HCT116 (cell line): ENCODE results near the gene TENM4. TPM values are rescaled to one million over a fixed set of nuclear protein-coding genes. Genes with fewer than 3 reads are reported as not detected.

Experiments
- ATAC-seq: fragments of 200-7000 bp; cut with Tn5 transposase; 2 replicates; pipeline ENCODE4 v1.9.1; 2020; ENCODE audit warnings: mild to moderate bottlenecking, moderate library complexity
- BruUV-seq: library from RNA; stranded (reverse); fragments of 400-500 nt; replicated peaks from 2 replicates; lab custom pipeline; 2021; lab: Mats Ljungman, UMichigan
- CTCF ChIA-PET: fragments of 300-600 bp; sonication (Branson Sonifier 250); formaldehyde crosslinking; loops from one replicate; lab custom pipeline; 2021; ENCODE audit warnings: antibody characterized with exemption; lab: Charles Lee
- POLR2A ChIA-PET: fragments of 300-600, 350-600 bp; sonication (Branson Sonifier 250); formaldehyde crosslinking; loops from one replicate; lab custom pipeline; 2021; ENCODE audit warnings: antibody characterized with exemption; lab: Charles Lee
- RAD21 ChIA-PET, 2 experiments: fragments of 300-600 bp; sonication (Branson Sonifier 250); formaldehyde crosslinking; loops; one replicate each; lab custom pipeline; 2023; ENCODE audit warnings: low total read pairs in 2 of 2; ENCODE audit not compliant: uncharacterized antibody in 2 of 2, unreplicated experiment in 2 of 2, low non-redundant PET in 1 of 2; lab: Charles Lee
- DNase-seq: peaks from one replicate; pipeline ENCODE4 v3.0.0-alpha.2; 2010; ENCODE audit warnings: low read depth, low spot score
- H2AFZ ChIP-seq: fragments of 200-600 bp; shearing (Covaris generic), sonication (generic); 2 replicates; pipeline ENCODE4 v1.6.1; 2017; ENCODE audit warnings: low read depth, mixed run types, mixed read lengths, antibody characterized with exemption, low read length; ENCODE audit not compliant: poor library complexity, severe bottlenecking
- H3K27ac ChIP-seq: 2 replicates; pipeline ENCODE4 v1.5.1; 2012; ENCODE audit warnings: low read depth, low read length
- H3K27me3 ChIP-seq: fragments of 200-600 bp; sonication (generic); 2 replicates; pipeline ENCODE4 v1.6.1; 2016; ENCODE audit warnings: mixed run types, low read length, mixed read lengths; ENCODE audit not compliant: insufficient read depth
- H3K36me3 ChIP-seq, 2 experiments: fragments of 200-500 bp in 1 of 2; fragments of 200-600 bp in 1 of 2; sonication (Bioruptor generic) in 1 of 2; sonication (generic) in 1 of 2; 2 replicates each; pipeline versions ENCODE4 v1.5.1 to v1.6.1; 2014 to 2016; ENCODE audit warnings: low read length in 2 of 2, inconsistent platforms in 1 of 2, mixed read lengths in 1 of 2, mixed run types in 1 of 2; ENCODE audit not compliant: insufficient read depth in 2 of 2, control insufficient read depth in 1 of 2
- H3K4me1 ChIP-seq, 2 experiments: fragments of 200-600 bp in 1 of 2; sonication (generic) in 1 of 2; 2 replicates each; pipeline versions ENCODE4 v1.5.1 to v1.6.1; 2012 to 2017; ENCODE audit warnings: low read length in 2 of 2, inconsistent platforms in 1 of 2, mild to moderate bottlenecking in 1 of 2, mixed read lengths in 1 of 2, mixed run types in 1 of 2, moderate library complexity in 1 of 2; ENCODE audit not compliant: insufficient read depth in 2 of 2, control insufficient read depth in 1 of 2
- H3K4me2 ChIP-seq: fragments of 200-600 bp; sonication (generic); 2 replicates; pipeline ENCODE4 v1.6.1; 2017; ENCODE audit warnings: mixed run types, low read length, mixed read lengths
- H3K4me3 ChIP-seq, 2 experiments: fragments of 200-600 bp in 1 of 2; sonication (generic) in 1 of 2; replicated peaks in 1 of 2; 2 replicates each; pipeline ENCODE4 v1.5.1; 2011 to 2016; ENCODE audit warnings: low read length in 2 of 2, control low read depth in 1 of 2, low read depth in 1 of 2, mild to moderate bottlenecking in 1 of 2, mixed read lengths in 1 of 2, mixed run types in 1 of 2
- H3K79me2 ChIP-seq: fragments of 200-600 bp; sonication (generic); 2 replicates; pipeline ENCODE4 v1.6.1; 2017; ENCODE audit warnings: mild to moderate bottlenecking, mixed run types, low read length, moderate library complexity, mixed read lengths; ENCODE audit not compliant: insufficient read depth
- H3K9ac ChIP-seq: fragments of 200-600 bp; sonication (generic); 2 replicates; pipeline ENCODE4 v1.6.1; 2016; ENCODE audit warnings: low read length, mixed read lengths
- H3K9me2 ChIP-seq: fragments of 200-600 bp; sonication (generic), shearing (Covaris generic); 2 replicates; pipeline ENCODE4 v1.6.1; 2017; ENCODE audit warnings: mixed run types, mild to moderate bottlenecking, moderate library complexity; ENCODE audit not compliant: insufficient read depth
- H3K9me3 ChIP-seq, 2 experiments: fragments of 200-500 bp in 1 of 2; fragments of 200-600 bp in 1 of 2; sonication (Bioruptor generic) in 1 of 2; sonication (generic) in 1 of 2; 2 replicates each; pipeline ENCODE4 v1.6.1; 2014 to 2017; ENCODE audit warnings: low read length in 2 of 2, mixed read lengths in 2 of 2, inconsistent platforms in 1 of 2, low read depth in 1 of 2, mild to moderate bottlenecking in 1 of 2, mixed run types in 1 of 2, moderate library complexity in 1 of 2; ENCODE audit not compliant: control insufficient read depth in 1 of 2, insufficient read depth in 1 of 2
- H4K20me1 ChIP-seq: fragments of 200-600 bp; sonication (generic), shearing (Covaris generic); 2 replicates; pipeline ENCODE4 v1.6.1; 2017; ENCODE audit warnings: mixed run types, mild to moderate bottlenecking, moderate library complexity; ENCODE audit not compliant: insufficient read depth
- ATF3 ChIP-seq: IDR thresholded peaks from 2 replicates; pipeline ENCODE4 v1.6.1; 2012
- CBX3 ChIP-seq: IDR thresholded peaks from 2 replicates; pipeline ENCODE4 v1.6.1; 2012; ENCODE audit warnings: low read depth
- CEBPB ChIP-seq: IDR thresholded peaks from 2 replicates; pipeline ENCODE4 v1.6.1; 2012; ENCODE audit warnings: low read depth
- ELF1 ChIP-seq: IDR thresholded peaks from 2 replicates; pipeline ENCODE4 v1.6.1; 2012; ENCODE audit warnings: low read depth, borderline replicate concordance
- EZH2 ChIP-seq: fragments of 200-600 bp; sonication (generic); IDR thresholded peaks from 2 replicates; pipeline ENCODE4 v1.6.1; 2017; ENCODE audit warnings: antibody characterized with exemption, mixed run types
- EZH2phosphoT487 ChIP-seq: fragments of 200-600 bp; IDR thresholded peaks from 2 replicates; pipeline ENCODE4 v1.6.1; 2018; ENCODE audit warnings: antibody characterized with exemption, borderline replicate concordance
- FOSL1 ChIP-seq: IDR thresholded peaks from 2 replicates; pipeline ENCODE4 v1.6.1; 2012; ENCODE audit warnings: low read depth
- JUND ChIP-seq: IDR thresholded peaks from 2 replicates; pipeline ENCODE4 v1.6.1; 2012
- RAD21 ChIP-seq: IDR thresholded peaks from 2 replicates; pipeline ENCODE4 v1.6.1; 2012; ENCODE audit warnings: low read depth, mild to moderate bottlenecking
- SIN3A ChIP-seq: IDR thresholded peaks from 2 replicates; pipeline ENCODE4 v1.6.1; 2012; ENCODE audit warnings: low read depth
- SP1 ChIP-seq: IDR thresholded peaks from 2 replicates; pipeline ENCODE4 v1.6.1; 2012; ENCODE audit warnings: low read depth
- SRF ChIP-seq: IDR thresholded peaks from 2 replicates; pipeline ENCODE4 v1.6.1; 2012; ENCODE audit warnings: low read depth
- TCF7L2 ChIP-seq: IDR thresholded peaks from 2 replicates; pipeline ENCODE4 v1.7.0; 2011; ENCODE audit warnings: borderline replicate concordance, inconsistent platforms; ENCODE audit not compliant: insufficient read depth, insufficient read length; ENCODE audit errors: extremely low read depth
- YY1 ChIP-seq: IDR thresholded peaks from 2 replicates; pipeline ENCODE4 v1.6.1; 2011; ENCODE audit warnings: low read length, low read depth, moderate library complexity, mild to moderate bottlenecking; ENCODE audit not compliant: insufficient replicate concordance; ENCODE audit errors: extremely low read depth
- ZBTB33 ChIP-seq: IDR thresholded peaks from 2 replicates; pipeline ENCODE4 v1.6.1; 2011; ENCODE audit warnings: mild to moderate bottlenecking, low read length, moderate library complexity; ENCODE audit not compliant: insufficient replicate concordance; ENCODE audit errors: extremely low read depth
- ZFX ChIP-seq: fragments of 450-650 bp; IDR thresholded peaks from 2 replicates; pipeline ENCODE4 v1.6.1; 2017
- intact Hi-C: fragments of 100-400 bp; cut with micrococcal nuclease; formaldehyde crosslinking; loops from 2 replicates; pipeline ENCODE4 v1.10.0; 2022
- total RNA-seq: library from RNA; stranded (reverse); gene quantifications from one replicate; pipeline ENCODE4 v1.2.1, GENCODE V29; 2021; ENCODE audit not compliant: unreplicated experiment

The TENM4 gene
- total RNA-seq, 1 experiment from 2014 or later, result 0.05 TPM

GRCh38 chr11:79117488-79117887 is 323.3 kb downstream of the TENM4 start:
- H3K4me2 ChIP-seq, result no peak overlapping the region
- H3K9me2 ChIP-seq, result no peaks in the 10 kb centered on the region
- peaks cover 8% of the 10 kb centered on the region; the same call in 1 of the 2 replicates for H3K27me3 ChIP-seq
- CTCF ChIA-PET, result no interaction called here
- H3K79me2 ChIP-seq, result no peaks in the 10 kb centered on the region
- no peak for TF ChIP-seq ATF3
- no peak for TF ChIP-seq RAD21
- no peak for TF ChIP-seq SIN3A
- no peak for TF ChIP-seq EZH2
- TF ChIP-seq SP1, result no peak
- TF ChIP-seq FOSL1, result no peak
- TF ChIP-seq JUND, result no peak
- TF ChIP-seq TCF7L2, result no peak
- no peak for TF ChIP-seq CEBPB
- TF ChIP-seq EZH2phosphoT487, result no peak
- no peak for TF ChIP-seq ZFX
- no peak for TF ChIP-seq SRF
- no peak for TF ChIP-seq ELF1
- no peak for TF ChIP-seq YY1
- no peak for TF ChIP-seq ZBTB33
- TF ChIP-seq CBX3, result no peak
- no peak for DNase-seq
- no peaks in the 10 kb centered on the region for H3K9me3 ChIP-seq
- intact Hi-C loops, result no loop called here
- no TSS peak for BruUV-seq
- H3K4me1 ChIP-seq, result no peaks in the 10 kb centered on the region
- H3K9ac ChIP-seq, result no peak overlapping the region
- H3K27ac ChIP-seq, result no peak overlapping the region
- no peak overlapping the region for H2AFZ ChIP-seq
- ATAC-seq, result no peak
- RAD21 ChIA-PET, result no interaction called here
- POLR2A ChIA-PET, result no interaction called here
- no peak overlapping the region for H3K4me3 ChIP-seq
- H4K20me1 ChIP-seq, result no peaks in the 10 kb centered on the region
- no peaks in the 10 kb centered on the region for H3K36me3 ChIP-seq
